GM12891 (cell line): ENCODE data around the gene CFAP45.

Source experiments
- DNase-seq: peaks from one replicate; pipeline ENCODE4 v3.0.0; 2011; ENCODE audit warnings: low spot score; ENCODE audit not compliant: insufficient read length
- FAIRE-seq: peaks from 2 replicates; lab custom pipeline; 2011; peaks lifted over from hg19 to GRCh38; lab: Jason Lieb, UNC
- PAX5 ChIP-seq: IDR thresholded peaks from 2 replicates; pipeline ENCODE4 v1.6.1; 2011; ENCODE audit warnings: low read length, moderate library complexity, mild to moderate bottlenecking; ENCODE audit not compliant: insufficient read depth, severe bottlenecking
- POLR2A ChIP-seq: IDR thresholded peaks from 2 replicates; pipeline ENCODE4 v1.6.1; 2011; ENCODE audit warnings: low read depth, low read length, control low read depth
- POLR2AphosphoS5 ChIP-seq: IDR thresholded peaks from 2 replicates; pipeline ENCODE4 v1.6.1; 2011; ENCODE audit warnings: low read depth, low read length, control low read depth
- POU2F2 ChIP-seq: IDR thresholded peaks from 2 replicates; pipeline ENCODE4 v1.6.1; 2011; ENCODE audit warnings: low read depth, mild to moderate bottlenecking, control low read depth, low read length, moderate library complexity
- SPI1 ChIP-seq: IDR thresholded peaks from 2 replicates; pipeline ENCODE4 v1.6.1; 2011; ENCODE audit warnings: low read depth, low read length, control low read depth
- TAF1 ChIP-seq: IDR thresholded peaks from 2 replicates; pipeline ENCODE4 v1.6.1; 2011; ENCODE audit warnings: low read depth, low read length, control low read depth

CFAP45 gene

GRCh38 chr1:159879136-159879535 lies 20.8 kb downstream of the CFAP45 start:
- DNase-seq (no peak), FAIRE-seq (no peak)
- TF ChIP-seq POU2F2 (no peak), SPI1 (no peak)

GRCh38 chr1:159877695-159878444 lies 22.1 kb downstream of the CFAP45 start:
- TF ChIP-seq TAF1 (no peak), POLR2AphosphoS5 (no peak), POLR2A (no peak)
- FAIRE-seq (no peak), DNase-seq (no peak)

GRCh38 chr1:159873530-159874143 lies 26.3 kb downstream of the CFAP45 start:
- FAIRE-seq (no peak), DNase-seq (no peak)
- TF ChIP-seq TAF1, result no peak
- no peak for TF ChIP-seq POU2F2
- TF ChIP-seq SPI1, result no peak
- no peak for TF ChIP-seq PAX5
- no peak for TF ChIP-seq POLR2A
- no peak for TF ChIP-seq POLR2AphosphoS5

- DNase-seq (no peak), FAIRE-seq (no peak)
- TF ChIP-seq TAF1 (no peak), POLR2A (no peak), POLR2AphosphoS5 (no peak), PAX5 (no peak), SPI1 (no peak)
Observed at GRCh38 chr1:159872891-159873290, 27.1 kb downstream of the CFAP45 start.

GRCh38 chr1:159870704-159871103 lies 29.3 kb downstream of the CFAP45 start:
- no peak for FAIRE-seq
- TF ChIP-seq SPI1, result no peak
- TF ChIP-seq PAX5, result no peak
- TF ChIP-seq TAF1, result no peak
- DNase-seq, result no peak

- TF ChIP-seq POLR2A, result no peak
- no peak for FAIRE-seq
- no peak for DNase-seq
Observed at GRCh38 chr1:159869607-159870006, 30.4 kb downstream of the CFAP45 start.

GRCh38 chr1:159869173-159869572 lies 30.8 kb downstream of the CFAP45 start:
- DNase-seq (no peak), FAIRE-seq (no peak)
- TF ChIP-seq POLR2AphosphoS5, result no peak
- TF ChIP-seq SPI1, result no peak
- TF ChIP-seq POLR2A, result no peak
- no peak for TF ChIP-seq POU2F2
- no peak for TF ChIP-seq PAX5
- TF ChIP-seq TAF1, result no peak

GRCh38 chr1:159868766-159869165 lies 31.2 kb downstream of the CFAP45 start:
- FAIRE-seq, result no peak
- no peak for DNase-seq
- no peak for TF ChIP-seq PAX5
- no peak for TF ChIP-seq POLR2AphosphoS5

GRCh38 chr1:159867664-159868026 lies 32.3 kb downstream of the CFAP45 start:
- TF ChIP-seq PAX5 (no peak), TAF1 (no peak), SPI1 (no peak), POU2F2 (no peak), POLR2AphosphoS5 (no peak), POLR2A (no peak)
- FAIRE-seq (no peak), DNase-seq (no peak)

GRCh38 chr1:159866905-159867663 lies 32.9 kb downstream of the CFAP45 start:
- no peak for TF ChIP-seq POLR2A
- DNase-seq (no peak), FAIRE-seq (no peak)

- FAIRE-seq (no peak), DNase-seq (no peak)
- TF ChIP-seq PAX5 (no peak), POU2F2 (no peak), POLR2A (no peak), POLR2AphosphoS5 (no peak), TAF1 (no peak), SPI1 (no peak)
Observed at GRCh38 chr1:159866066-159866465, 33.9 kb downstream of the CFAP45 start.
